ENCODE results near the gene SLX1B.
"Not testable (repeated sequence)": the region's sequence is repeated elsewhere in the genome, so short reads cannot be mapped to it uniquely, and the experiment has no call there.

Gene SLX1B

GRCh38 chr16:29454269-29454668 is at the start of gene SLX1B, which contains the start of gene BOLA2:
Gene SLX1B, plus strand, starts transcription at chr16:29454533.
Gene BOLA2, minus strand, starts transcription at chr16:29454351. Its CDS starts 98 bp downstream, at chr16:29454253.
- H3K27ac ChIP-seq = not testable (repeated sequence)

- not testable (repeated sequence) for H3K27ac ChIP-seq
Measured at GRCh38 chr16:29405249-29405648, 49.1 kb upstream of the SLX1B start.

GRCh38 chr16:29423587-29423986 is 30.7 kb upstream of the SLX1B start:
- not testable (repeated sequence) for H3K27ac ChIP-seq

- H3K27ac ChIP-seq = not testable (repeated sequence)
Measured at GRCh38 chr16:29425390-29425789, 28.9 kb upstream of the SLX1B start.

- H3K27ac ChIP-seq = not testable (repeated sequence)
Measured at GRCh38 chr16:29453754-29454153, 579 bp upstream of the SLX1B start.

GRCh38 chr16:29454828-29455227 is 495 bp downstream of the SLX1B start:
- not testable (repeated sequence) for H3K27ac ChIP-seq

- H3K27ac ChIP-seq = not testable (repeated sequence)
Measured at GRCh38 chr16:29457660-29458059, 3.3 kb downstream of the SLX1B start.

- not testable (repeated sequence) for H3K27ac ChIP-seq
Measured at GRCh38 chr16:29459706-29460646, 5.6 kb downstream of the SLX1B start, which contains the start of gene SULT1A4. Gene SULT1A4, plus strand, starts transcription at chr16:29459913. Its CDS starts 1,473 bp downstream, at chr16:29461386.

- H3K27ac ChIP-seq = not testable (repeated sequence)
Measured at GRCh38 chr16:29460647-29461030, 6.3 kb downstream of the SLX1B start.

- H3K27ac ChIP-seq = not testable (repeated sequence)
Measured at GRCh38 chr16:29465985-29466824, 11.9 kb downstream of the SLX1B start.

GRCh38 chr16:29466904-29467303 is 12.6 kb downstream of the SLX1B start:
- H3K27ac ChIP-seq = not testable (repeated sequence)

- H3K27ac ChIP-seq = not testable (repeated sequence)
Measured at GRCh38 chr16:29467654-29468366, 13.5 kb downstream of the SLX1B start.

GRCh38 chr16:29469660-29470059 is 15.3 kb downstream of the SLX1B start:
- H3K27ac ChIP-seq = not testable (repeated sequence)

GRCh38 chr16:29472065-29472464 is 17.7 kb downstream of the SLX1B start:
- H3K27ac ChIP-seq = not testable (repeated sequence)

GRCh38 chr16:29482276-29482675 is 27.9 kb downstream of the SLX1B start:
- not testable (repeated sequence) for H3K27ac ChIP-seq

- not testable (repeated sequence) for H3K27ac ChIP-seq
Measured at GRCh38 chr16:29506308-29506707, 52.0 kb downstream of the SLX1B start, which contains the start of gene NPIPB12. Gene NPIPB12, minus strand, starts transcription at chr16:29506408.

Measured in C4-2B (cell line).